ENCODE data around the gene UCHL1. TPM values are rescaled to one million over a fixed set of nuclear protein-coding genes. Genes with fewer than 3 reads are reported as not detected.

The UCHL1 gene
- total RNA-seq, 1 donor from 2014 or later = 807 TPM

DNA sequence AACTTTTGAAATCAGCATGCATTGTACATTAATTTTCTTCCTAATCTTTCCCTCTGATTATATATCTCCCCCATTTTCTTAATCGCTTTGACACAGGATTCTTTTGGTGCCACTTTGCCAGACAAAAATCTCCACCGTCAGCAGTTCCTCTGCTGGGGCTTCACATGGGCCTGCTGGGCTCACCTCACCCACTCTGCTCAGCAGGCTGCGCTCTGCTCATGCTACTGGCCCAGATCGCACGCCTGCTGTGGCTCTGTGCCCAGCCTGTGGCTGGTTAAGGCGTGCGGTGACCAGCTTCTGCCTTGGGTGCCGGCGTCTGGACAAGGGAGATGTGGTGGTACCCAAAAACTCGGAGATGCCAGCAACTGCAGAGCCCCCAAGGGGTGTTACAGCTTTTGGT is 31.1 kb downstream of the UCHL1 start:
- DNase-seq (ENCODE audit: low spot score) = no peak
- Mint-ChIP-seq H3K27me3 (ENCODE audit: low read depth) (no peaks in the 10 kb centered on the region), H3K4me3 (ENCODE audit: unreplicated experiment) (no peak overlapping the region), H3K9me3 (ENCODE audit: low read depth) (peaks cover 4% of the 10 kb centered on the region), H3K36me3 (ENCODE audit: low read depth) (no peaks in the 10 kb centered on the region), H3K4me1 (ENCODE audit: low read depth) (peaks cover 11% of the 10 kb centered on the region), H3K27ac (ENCODE audit: unreplicated experiment) (no peak overlapping the region)
- TF ChIP-seq, protein P1, sequence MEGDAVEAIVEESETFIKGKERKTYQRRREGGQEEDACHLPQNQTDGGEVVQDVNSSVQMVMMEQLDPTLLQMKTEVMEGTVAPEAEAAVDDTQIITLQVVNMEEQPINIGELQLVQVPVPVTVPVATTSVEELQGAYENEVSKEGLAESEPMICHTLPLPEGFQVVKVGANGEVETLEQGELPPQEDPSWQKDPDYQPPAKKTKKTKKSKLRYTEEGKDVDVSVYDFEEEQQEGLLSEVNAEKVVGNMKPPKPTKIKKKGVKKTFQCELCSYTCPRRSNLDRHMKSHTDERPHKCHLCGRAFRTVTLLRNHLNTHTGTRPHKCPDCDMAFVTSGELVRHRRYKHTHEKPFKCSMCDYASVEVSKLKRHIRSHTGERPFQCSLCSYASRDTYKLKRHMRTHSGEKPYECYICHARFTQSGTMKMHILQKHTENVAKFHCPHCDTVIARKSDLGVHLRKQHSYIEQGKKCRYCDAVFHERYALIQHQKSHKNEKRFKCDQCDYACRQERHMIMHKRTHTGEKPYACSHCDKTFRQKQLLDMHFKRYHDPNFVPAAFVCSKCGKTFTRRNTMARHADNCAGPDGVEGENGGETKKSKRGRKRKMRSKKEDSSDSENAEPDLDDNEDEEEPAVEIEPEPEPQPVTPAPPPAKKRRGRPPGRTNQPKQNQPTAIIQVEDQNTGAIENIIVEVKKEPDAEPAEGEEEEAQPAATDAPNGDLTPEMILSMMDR (IDR thresholded peaks at IDR 0.05) = no peak

DNA sequence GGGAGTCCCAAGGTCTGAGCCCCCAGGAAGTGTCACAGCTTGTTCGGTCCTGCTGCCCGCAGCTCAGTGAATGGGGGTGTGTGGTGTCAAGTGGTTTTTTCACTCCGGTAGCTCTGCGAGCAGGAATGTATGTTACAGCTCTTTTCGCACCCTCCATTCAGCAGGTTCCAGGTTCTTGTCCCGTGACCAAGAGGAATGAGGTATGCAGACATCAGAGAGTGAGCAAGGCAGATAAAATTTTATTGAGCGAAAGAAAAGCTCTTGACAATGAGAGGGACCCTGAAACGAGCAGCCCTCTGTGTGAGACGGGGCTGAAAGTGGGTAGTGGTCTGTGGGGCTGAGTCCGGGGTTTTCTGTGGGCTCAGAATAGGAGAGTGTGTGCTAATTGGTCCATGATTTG is 31.5 kb downstream of the UCHL1 start:
- Mint-ChIP-seq H3K4me1 (ENCODE audit: low read depth) (peaks cover 11% of the 10 kb centered on the region), H3K9me3 (ENCODE audit: low read depth) (peaks cover 4% of the 10 kb centered on the region), H3K27me3 (ENCODE audit: low read depth) (no peaks in the 10 kb centered on the region)

DNA sequence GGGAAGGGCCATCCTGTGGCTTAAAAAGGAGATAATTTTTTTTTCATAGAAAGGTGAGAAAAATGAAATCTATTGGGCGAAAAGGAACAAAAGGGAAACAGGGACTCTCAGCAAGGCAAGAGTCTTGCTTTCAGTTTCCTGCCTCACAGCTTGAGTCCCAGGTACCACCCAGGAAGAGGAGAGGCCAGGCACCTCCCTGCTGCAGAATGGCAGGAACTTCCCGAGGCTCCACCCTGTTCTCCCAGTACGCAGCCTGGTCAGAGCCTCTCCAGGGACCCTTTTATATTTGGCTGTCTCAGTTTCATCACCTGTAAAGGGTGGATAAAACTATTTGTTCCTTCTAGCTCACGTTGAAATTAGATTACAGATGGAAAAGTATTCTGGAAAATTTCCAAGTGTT is 33.8 kb downstream of the UCHL1 start:
- Mint-ChIP-seq H3K36me3 (ENCODE audit: low read depth) (no peaks in the 10 kb centered on the region), H3K27ac (ENCODE audit: unreplicated experiment) (no peak overlapping the region), H3K4me3 (ENCODE audit: unreplicated experiment) (no peak overlapping the region), H3K9me3 (ENCODE audit: low read depth) (peaks cover 4% of the 10 kb centered on the region), H3K27me3 (ENCODE audit: low read depth) (no peaks in the 10 kb centered on the region), H3K4me1 (ENCODE audit: low read depth) (peaks cover 7% of the 10 kb centered on the region)
- DNase-seq (ENCODE audit: low spot score) = no peak
- TF ChIP-seq, protein P1 (IDR thresholded peaks at IDR 0.05) = no peak

More for the DNA sequence above, 31.5 kb downstream of the UCHL1 start:
- H3K27ac Mint-ChIP-seq (ENCODE audit: unreplicated experiment) = no peak overlapping the region
- H3K4me3 Mint-ChIP-seq (ENCODE audit: unreplicated experiment) = no peak overlapping the region
- TF ChIP-seq, protein P1 (IDR thresholded peaks at IDR 0.05) = no peak
- no peaks in the 10 kb centered on the region for H3K36me3 Mint-ChIP-seq (ENCODE audit: low read depth)
- DNase-seq (ENCODE audit: low spot score) = no peak

DNA sequence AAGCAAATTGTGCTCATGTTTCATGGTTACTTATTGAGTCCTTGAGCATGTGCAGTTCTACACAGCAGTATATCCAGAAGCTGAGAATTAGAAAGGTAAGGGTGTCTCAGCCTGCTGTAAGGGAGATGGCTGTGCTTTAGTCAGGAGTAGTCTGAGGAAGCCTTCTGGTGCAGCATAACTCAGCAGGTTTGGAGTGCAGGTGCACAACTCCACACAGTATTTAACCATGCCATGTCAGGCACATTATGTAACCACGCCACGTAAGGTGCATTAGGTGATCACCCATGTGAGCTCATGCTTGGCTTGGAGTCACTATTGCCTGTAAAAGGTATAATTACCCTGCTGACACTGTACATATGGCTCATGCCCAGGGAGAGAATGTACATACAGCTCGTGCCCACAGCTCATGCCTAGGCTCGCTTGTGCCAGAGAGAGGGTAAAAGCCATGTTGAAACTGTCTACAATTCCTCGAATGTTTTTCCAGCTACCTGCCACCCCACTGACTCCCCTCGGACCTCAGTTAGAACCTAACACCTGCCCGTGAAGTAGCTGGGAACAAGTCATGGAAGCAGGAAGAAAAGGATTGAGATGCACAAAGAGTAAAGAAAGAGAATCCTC is 37.8 kb downstream of the UCHL1 start:
- Mint-ChIP-seq H3K4me3 (ENCODE audit: unreplicated experiment) (no peak overlapping the region), H3K27ac (ENCODE audit: unreplicated experiment) (no peak overlapping the region), H3K27me3 (ENCODE audit: low read depth) (peaks cover under 1% of the 10 kb centered on the region)

DNA sequence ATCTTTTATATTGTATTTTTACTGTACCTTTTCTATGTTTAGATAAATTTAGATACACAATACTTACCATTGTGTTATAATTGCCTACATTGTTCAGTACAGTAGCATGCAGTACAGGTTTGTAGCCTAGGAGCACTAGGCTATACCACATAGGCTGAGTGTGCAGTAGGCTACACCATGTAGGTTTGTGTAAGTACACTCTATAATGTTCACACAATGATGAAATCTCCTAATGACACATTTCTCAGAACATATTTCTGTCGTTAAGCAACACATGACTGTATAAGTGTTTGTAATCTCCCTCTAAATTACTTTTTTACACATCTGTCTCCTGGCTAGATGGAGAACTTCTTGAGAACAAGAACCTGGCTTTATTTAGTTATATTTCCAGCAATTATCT is 40.3 kb downstream of the UCHL1 start:
- TF ChIP-seq, protein P1 (IDR thresholded peaks at IDR 0.05) = no peak
- no peaks in the 10 kb centered on the region for H3K36me3 Mint-ChIP-seq (ENCODE audit: low read depth)
- no peak overlapping the region for H3K4me3 Mint-ChIP-seq (ENCODE audit: unreplicated experiment)
- no peaks in the 10 kb centered on the region for H3K4me1 Mint-ChIP-seq (ENCODE audit: low read depth)
- H3K27me3 Mint-ChIP-seq (ENCODE audit: low read depth) = peaks cover 8% of the 10 kb centered on the region
- no peak for DNase-seq (ENCODE audit: low spot score)
- no peaks in the 10 kb centered on the region for H3K9me3 Mint-ChIP-seq (ENCODE audit: low read depth)
- H3K27ac Mint-ChIP-seq (ENCODE audit: unreplicated experiment) = no peak overlapping the region

More for the DNA sequence above, 37.8 kb downstream of the UCHL1 start:
- no peaks in the 10 kb centered on the region for H3K4me1 Mint-ChIP-seq (ENCODE audit: low read depth)
- DNase-seq (ENCODE audit: low spot score) = no peak
- H3K9me3 Mint-ChIP-seq (ENCODE audit: low read depth) = no peaks in the 10 kb centered on the region
- no peaks in the 10 kb centered on the region for H3K36me3 Mint-ChIP-seq (ENCODE audit: low read depth)
- TF ChIP-seq, protein P1 (IDR thresholded peaks at IDR 0.05) = no peak
